Fibroblast of upper back skin (primary cell): Measurements from ENCODE around the gene KIAA1191.
"Not testable (repeated sequence)": the region's sequence is repeated elsewhere in the genome, so short reads cannot be mapped to it uniquely, and the experiment has no call there.

Source experiments
- DNase-seq: peaks from one replicate; pipeline ENCODE4 v3.0.0-alpha.2; 2013

Gene KIAA1191, protein sequence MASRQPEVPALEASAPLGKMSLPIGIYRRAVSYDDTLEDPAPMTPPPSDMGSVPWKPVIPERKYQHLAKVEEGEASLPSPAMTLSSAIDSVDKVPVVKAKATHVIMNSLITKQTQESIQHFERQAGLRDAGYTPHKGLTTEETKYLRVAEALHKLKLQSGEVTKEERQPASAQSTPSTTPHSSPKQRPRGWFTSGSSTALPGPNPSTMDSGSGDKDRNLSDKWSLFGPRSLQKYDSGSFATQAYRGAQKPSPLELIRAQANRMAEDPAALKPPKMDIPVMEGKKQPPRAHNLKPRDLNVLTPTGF

DNA sequence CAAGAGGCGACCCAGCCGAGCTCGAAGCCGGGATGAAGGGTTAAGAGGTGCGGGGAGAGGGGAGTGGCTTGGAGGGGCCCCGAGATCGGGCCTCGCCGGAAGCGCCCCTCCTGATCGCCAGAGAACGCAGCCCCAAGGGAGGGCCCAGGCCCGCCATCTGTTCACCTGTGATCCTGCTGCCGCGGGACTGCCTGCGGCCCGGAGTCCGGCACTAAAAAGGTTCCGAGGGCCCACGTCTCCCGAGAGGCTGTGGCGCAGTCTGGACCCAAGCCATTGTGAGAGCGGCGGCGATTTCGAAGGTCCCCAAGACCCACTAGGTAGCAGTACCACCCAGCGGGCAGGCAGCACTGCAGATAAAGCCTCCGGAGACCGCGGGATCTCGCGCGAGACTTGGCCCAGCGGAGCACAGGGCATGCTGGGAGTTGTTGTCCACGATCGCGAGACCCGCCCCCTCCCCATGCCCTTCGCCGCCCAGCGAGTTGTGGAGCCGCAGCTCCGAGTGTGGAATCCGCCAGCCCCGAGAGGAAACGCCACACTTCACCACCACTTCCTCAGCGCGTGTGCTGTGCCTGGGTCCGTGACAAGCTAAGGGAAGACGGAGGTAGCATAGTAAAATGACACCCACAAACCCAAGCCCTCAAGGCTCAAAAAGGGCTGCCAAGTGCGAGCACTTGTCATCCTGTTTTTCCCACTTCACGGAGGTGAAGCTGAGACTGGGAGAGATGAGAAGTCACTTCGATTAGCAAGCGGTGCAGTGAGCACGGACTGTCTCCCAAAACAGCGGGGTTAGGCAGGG, at the start of gene KIAA1191:
Gene KIAA1191 (minus strand): TSS at position 328 of the 796 bp plus-strand sequence. CDS start 2,256 bp downstream, outside the sequence.
- peak; percentile 86 for DNase-seq

DNA sequence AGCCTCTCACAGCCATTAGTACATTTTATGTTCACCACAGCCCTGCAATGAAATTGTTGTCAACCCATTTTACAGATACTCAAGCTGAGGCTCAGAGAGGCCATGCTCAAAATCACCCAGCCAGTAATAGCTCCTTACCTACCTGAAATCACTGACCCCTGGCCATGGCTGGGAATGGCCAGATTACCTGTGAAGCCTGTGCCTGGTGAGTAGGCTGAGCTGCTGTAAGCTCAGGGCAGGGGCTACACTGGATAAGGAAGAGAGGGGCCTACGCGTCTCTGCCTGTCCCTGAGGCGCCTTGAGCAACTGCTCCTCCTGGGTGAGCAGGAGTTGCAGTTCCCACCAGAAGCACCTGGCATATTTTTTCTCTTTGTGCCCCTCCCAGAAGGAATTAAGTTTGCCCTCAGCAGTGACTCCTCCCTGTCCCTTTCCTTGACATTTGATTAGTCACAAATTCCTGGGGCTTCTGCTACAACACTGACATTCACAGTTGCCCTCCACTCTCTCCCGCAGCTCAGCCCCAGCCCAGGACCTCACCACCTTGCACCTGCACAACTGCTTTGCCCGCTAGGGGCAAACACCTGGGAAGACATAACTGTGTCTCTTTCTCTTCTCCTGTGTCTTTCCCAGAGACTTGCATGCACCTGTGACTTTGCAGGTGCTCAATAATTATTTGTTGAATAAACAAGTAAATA, 49.1 kb upstream of the KIAA1191 start:
- DNase-seq = no peak

DNA sequence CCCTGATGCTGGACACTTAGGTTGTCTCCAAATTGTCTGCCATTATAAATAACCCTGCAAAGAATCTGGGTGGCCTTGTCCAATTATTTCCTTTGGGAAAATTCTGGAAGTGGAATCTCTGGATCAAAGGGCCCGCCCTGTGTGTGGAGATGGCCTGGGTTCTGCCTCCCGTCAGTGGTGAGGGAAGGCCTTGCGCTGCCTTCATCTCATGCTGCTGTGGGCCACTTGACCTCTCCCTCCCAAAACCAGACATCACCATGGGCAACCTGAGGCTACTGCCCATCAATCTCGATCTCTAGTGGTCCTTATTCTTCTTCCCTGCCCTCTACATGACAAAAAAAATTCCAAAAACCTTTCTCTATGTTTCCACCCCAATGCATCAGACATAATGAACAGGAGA, 48.2 kb upstream of the KIAA1191 start:
- no peak for DNase-seq

DNA sequence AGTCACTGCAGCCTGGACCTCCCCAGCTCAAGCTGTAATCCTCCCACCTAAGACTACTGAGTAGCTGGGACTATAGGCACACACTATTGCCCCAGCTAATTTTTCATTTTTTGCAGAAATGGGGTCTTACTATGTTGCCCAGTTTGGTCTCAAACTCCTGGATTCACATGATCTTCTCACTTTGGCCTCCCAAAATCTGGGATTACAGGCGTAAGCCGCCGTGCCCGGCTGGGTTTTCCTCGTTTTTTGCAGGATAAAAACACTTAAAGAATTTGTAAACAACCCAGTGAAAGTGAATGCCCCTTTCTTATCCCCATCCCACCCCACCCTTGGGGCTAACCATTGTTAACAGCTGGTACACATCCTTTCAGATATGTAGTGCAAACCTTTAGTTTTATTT, 47.0 kb upstream of the KIAA1191 start:
- no peak for DNase-seq

DNA sequence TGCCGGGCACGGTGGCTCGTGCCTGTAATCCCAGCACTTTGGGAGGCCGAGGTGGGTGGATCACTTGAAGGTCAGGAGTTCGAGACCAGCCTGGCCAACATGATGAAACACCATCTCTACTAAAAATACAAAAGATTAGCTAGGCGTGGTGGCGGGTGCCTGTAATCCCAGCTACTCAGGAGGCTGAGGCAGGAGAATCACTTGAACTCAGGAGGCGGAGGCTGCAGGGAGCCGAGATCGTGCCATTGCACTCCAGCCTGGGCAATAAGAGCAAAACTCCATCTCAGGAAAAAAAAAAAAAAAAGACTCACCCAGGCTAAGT, 46.6 kb upstream of the KIAA1191 start:
- DNase-seq = not testable (repeated sequence)

DNA sequence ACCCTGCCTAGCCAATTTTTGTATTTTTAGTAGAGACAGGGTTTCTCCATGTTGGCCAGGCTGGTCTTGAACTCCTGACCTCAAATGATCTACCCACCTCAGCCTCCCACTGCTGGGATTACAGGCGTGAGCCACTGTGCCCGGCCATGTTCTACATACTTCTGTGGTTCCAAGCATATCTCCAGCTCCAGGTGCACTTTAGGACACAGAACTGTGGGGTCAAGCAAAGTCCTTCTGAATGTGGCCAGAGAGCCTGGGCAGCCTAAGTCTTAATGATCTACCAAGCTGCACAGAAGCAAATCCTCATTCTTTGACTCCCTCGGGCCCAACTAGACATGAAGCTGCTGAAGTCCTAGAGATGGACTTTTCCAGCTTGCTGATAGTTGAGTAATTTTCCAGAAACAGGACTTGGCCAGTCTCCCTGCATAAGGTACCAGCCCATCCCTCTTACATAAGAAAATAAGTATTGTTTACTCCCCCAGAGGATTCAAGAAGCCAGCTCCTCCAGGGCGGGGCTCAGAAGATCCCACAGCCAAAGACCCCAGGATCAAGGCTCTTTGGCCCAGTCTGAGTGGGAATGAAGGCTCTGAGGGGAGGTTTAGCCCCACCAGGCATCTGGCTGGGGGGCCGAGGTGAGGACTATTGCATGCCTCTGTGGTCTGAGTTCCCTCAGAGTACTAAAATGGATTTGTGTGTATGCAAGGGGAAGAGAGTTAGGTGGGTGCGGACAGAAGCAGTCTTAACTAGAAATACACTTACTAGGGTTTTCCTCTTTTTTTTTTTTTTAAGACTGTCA, 46.1 kb upstream of the KIAA1191 start:
- DNase-seq = no peak

DNA sequence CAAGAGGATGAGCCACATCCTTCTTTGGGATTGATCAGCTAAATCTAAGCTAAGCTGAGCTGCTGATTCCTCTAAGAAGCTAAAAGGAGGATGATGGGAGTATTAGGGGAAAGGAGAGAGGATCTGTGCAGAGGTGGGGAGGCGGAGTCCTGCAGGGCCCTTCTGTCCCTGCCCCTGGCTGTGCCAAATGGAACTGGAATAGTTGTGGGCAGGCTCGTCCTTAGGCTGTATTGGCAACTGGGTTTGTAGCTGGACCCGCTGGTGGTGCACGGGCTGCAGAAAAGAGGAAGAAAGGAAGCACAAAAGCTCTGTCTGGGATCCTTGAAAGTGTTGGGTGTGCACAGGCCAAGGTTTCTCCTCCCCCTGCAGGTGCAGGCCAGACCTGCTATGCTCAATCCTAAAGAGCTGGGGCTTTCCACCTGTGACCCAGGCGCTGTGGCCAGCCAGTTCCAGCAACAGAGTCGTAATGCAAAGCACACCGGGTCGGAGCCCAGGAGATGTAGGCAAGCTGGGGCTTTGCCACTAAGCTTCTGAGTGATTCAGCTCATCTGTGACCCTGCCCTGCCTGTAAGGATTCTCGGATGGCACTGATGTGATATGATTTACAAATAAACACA, 45.0 kb upstream of the KIAA1191 start:
- DNase-seq = no peak

DNA sequence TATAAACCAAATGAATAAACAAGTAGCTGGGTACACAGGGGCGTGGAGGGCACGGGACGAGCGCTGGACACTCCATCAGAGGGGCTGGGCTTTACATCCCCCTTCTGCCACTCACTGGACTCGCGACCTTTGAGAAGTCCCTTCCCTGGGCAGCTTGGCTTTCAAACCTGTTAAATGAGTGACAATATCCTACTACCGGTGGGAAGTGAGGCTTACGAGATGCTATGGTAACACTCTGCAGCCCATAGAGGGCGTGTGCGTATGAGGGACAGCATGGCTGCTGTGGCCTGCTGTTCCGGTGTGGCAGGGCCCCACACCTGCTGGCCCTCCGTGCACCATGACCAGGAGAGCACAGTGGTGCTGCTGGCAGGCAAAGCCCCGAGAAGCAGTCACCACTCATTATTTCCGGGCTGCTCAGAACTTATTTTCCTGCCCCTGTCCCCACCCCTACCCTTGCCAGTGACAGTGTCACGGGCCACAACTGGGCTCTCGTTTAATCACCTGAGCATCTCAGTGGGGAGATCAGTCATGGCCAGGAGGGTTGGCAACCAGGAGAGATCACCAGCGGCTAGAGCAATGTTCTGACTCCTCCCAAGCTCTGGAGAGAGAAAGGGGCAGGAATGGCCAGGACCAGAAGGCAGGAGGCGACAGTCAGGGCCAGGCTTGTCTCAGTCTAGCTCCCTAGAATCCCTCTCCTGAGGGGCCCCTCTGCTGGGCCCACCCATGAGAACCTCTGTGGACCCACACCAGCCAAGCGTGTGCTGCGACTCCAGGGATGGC, 44.3 kb upstream of the KIAA1191 start:
- DNase-seq = no peak

DNA sequence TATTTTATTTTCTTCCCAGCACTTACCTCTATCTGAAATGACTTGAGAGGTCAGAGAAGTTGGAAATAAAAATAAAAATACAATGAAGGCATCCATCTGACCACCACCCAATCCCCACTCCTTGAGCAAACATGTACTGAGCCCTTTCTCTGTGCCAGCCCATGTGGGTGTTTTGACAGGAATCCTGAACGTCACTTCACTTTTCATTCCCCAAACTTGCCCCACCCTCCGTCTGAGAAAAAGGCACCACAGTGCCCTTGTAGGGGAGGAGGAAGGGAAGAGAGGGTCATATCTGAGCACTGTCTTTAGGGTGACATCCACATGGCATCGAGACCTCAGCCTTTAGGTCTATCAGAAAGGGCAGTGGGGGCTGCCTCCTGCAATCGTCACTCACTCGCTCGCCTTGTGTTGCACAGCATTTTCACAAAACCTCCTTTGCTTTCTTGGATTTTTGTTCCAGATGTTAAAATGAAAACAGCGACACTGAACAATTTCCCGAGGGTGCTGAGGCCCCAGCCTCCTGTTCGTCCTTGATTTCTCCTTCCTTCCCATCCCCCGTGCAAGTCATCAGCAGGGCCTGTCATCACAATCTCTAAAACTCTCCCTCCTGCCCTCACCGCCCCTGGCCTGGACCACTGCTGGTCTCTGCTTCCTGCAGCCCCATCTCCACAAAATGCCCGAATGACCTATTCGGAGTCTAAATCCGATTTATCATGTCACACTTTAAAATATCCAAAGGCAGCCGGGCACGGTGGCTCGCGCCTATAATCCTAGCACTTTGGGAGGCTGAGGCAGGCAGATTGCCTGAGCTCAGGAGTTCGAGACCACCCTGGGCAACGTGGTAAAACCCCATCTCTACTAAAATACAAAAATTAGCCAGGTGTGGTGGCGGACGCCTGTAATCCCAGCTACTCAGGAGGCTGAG, 40.0 kb upstream of the KIAA1191 start:
- no peak for DNase-seq

DNA sequence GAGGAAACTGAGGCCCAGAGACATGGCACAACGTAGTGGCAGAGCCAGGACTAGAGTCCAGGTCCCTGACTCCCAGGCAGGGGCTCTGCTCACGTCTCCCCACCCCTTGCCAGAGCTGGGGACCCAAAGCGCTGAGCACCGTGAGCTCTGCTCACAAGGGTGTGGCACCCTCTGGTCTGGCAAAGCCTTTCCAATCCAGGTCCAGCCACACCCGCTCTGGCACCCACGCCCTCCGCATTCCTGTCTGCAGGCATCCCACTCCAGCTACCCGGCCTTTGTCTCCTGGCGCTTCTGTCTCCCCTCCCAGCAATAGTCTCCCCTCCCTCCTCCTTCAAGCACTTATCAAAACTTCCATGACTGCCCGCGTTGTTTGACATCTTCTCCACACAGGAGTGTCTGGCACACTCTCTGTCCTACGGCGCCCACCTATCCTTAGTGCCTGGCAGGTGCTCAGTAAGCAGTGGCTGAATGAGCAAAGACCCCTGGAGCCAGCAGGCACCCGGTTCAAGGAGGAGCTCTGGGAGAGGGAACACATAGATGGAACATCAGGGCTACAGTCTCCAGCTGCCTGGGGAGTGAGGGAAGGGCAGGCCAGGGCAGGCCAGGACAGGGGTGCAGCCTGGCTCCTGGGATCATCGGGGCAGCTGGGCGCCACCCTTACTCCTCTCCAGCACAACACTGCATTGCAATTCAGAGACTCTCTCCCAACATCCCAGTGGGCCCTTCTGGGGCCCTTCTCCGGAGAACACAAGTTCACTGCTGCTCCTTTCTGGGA, 39.0 kb upstream of the KIAA1191 start:
- no peak for DNase-seq

DNA sequence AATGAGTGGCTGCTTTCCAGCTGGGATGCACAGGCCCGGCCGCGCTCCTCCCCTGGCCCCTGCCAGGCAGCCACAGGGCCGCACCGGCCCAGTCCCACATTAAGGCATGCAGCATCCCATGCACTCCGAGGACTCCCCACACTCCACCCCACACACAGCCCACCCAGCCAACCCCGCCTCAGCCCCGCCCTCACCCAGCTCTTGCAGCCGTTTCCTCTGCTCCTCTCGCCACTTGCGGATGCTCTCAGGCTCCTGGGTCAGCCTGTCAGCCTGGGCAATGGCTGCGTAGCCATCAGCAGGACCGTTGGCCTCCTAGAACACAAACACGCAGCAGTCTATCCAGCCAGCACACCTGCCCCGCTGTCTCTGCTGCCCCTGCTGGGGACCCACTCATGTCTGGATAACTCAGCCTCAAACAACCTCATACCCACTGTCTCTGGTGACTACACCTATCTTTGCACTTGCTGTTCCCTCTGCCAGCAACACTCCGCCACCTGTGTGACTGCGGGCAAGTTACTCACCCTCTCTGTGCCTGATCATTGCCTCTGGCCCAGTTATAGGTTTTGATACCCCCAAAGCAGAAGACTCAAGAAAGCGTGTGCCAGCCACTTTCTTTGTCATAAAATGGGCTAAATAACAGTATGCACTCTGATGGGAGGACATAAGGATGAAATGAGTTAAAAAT, 36.3 kb upstream of the KIAA1191 start:
- DNase-seq = no peak

DNA sequence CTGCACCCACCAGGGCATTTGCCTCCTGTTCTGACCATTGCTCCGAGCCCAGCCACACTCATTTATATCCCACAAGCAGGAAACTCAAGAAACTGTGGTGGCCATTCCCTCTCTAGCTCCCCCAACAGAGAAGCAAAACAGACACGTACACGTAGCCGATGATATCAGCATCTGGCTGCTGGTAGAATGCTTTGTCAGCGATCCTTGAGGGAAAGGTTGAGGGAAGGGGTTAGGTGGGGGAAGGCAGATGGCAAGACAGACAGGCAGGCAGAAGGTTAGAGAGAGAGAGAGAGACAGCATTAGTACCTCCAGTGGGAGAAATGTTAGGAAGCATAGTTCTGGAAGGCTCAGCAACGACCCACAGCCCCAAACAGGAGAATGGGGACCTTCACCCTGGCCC, 34.8 kb upstream of the KIAA1191 start:
- peak; percentile 45 for DNase-seq

DNA sequence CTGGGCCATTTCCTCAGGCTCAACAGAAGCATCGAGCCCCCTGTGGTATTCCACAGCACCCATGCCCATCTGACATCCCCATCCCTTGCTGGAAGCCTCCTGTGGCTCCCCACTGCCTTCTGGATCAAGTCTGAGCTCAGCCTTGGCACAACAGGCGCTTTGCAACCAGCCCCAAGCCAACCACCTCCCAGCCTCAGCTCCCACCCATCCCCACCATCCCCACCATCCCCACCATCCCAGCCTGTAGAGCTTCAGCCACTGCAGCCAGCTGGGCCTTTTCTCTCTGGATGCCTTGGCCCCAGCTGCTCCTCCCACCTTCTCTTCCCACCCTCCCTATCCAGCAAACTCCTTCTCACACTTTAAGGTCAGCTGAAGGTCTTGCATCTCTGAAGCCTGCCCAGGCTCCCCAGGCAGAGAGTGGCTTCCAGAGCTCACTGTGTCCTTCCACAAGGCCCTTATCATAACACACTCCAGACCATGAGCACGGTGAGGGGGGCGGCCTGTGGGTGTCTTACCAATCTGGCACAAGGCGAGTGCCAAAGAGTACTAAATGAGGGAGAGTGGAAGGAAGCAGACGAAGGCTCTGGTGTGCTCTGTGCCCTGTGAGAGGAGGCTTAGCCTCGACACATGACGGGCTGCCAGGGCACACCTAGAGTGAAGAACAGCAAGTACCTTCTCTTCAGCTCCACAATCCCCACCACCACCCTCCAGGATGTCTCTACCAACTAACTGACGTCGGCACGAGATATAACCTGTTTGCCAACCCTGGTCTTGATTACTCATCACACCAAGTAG, 33.5 kb upstream of the KIAA1191 start:
- DNase-seq = no peak

DNA sequence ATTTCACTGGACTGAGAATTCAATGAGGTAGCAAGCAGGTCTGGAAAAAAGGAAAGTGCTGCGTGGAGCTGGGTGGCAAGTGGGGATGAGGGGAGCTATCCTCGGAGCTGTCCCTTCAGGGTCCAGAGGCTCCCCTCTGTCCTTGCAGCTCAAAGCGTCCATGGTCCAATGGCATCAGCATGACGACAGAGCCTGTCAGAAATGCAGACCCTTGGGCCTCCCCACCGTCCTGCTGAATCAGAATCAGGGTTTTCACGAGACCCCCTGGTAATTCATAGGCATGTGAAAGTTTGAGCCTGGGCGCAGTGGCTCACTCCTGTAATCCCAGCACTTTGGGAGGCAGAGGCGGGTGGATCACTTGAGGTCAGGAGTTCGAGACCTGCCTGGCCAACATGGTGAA, 32.5 kb upstream of the KIAA1191 start:
- DNase-seq = no peak

DNA sequence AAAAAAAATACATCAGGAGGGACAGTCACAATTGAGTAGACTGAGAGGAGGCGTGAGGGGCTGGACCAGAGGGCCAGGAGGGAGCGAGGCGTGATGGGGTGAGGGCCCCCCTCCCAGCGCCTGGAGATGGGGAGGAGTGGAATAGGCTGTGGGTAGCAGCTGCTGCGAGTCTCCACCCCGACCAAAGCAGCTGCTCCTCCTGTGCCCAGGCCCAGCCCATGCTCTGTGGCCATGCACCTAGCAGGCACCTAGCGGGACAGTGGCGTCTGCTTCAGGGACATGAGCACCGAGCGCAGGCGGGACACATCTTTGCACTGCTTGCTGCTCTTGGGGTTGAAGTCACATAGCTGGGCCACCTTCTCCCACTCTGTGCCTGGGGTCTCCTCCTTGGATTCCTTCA, 31.0 kb upstream of the KIAA1191 start:
- DNase-seq = no peak

DNA sequence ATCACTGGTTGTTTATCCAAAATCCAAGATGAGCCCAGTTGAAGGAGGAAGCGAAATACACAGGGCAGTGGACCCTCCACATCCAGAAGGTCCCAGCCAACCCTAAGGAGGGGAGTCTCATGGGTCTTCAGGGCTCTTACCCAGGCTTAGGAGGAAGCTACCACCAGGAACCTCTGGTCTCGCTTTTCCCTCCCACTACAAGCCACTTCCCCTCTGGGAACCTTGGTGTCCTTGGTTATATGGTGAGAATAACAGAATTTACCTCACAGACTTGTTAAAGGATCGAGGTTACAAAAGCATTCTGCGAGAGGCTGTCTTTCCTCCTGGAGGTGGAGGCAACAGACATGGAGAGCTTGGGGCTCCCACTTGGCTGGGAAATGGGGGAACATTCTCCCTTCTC, 30.4 kb upstream of the KIAA1191 start:
- no peak for DNase-seq

DNA sequence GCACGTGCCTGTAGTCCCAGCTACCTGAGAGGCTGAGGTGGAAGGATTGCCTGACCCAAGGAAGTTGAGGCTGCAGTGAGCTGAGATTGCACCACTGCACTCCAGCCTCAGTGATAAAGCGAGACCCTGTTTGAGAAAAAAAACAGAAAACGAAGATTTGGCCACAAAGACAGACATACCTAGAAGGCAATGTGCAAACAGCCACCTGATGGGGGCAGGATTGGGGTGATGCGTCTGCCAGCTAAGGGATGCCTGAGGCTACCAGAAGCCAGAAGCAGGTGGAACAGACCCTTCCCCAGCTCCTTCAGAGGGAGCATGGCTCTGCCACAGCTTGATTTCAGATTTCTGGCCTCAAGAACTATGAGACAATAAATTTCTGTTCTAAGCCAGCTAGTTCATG, 29.9 kb upstream of the KIAA1191 start:
- no peak for DNase-seq
